Epidermal melanocyte (primary cell): ENCODE results near the gene RAB11FIP4.
"Not testable (repeated sequence)": the region's sequence is repeated elsewhere in the genome, so short reads cannot be mapped to it uniquely, and the experiment has no call there.

Experiments used
- DNase-seq: peaks from one replicate; pipeline ENCODE4 v3.0.0; 2011; ENCODE audit warnings: low spot score; ENCODE audit not compliant: insufficient read length

The RAB11FIP4 gene

GRCh38 chr17:31433091-31433790, 41.8 kb downstream of the RAB11FIP4 start:
- no peak for DNase-seq

- no peak for DNase-seq
These were observed 42.6 kb downstream of the RAB11FIP4 start for GRCh38 chr17:31433811-31434726.

- no peak for DNase-seq
These were observed 43.2 kb downstream of the RAB11FIP4 start for GRCh38 chr17:31434727-31435050.

GRCh38 chr17:31435581-31435980, 44.1 kb downstream of the RAB11FIP4 start:
- DNase-seq = no peak

GRCh38 chr17:31437720-31438400, 46.4 kb downstream of the RAB11FIP4 start:
- no peak for DNase-seq

- no peak for DNase-seq
These were observed 48.2 kb downstream of the RAB11FIP4 start for GRCh38 chr17:31439716-31440115.

GRCh38 chr17:31442276-31442675, 50.8 kb downstream of the RAB11FIP4 start:
- no peak for DNase-seq

GRCh38 chr17:31442856-31443255, 51.4 kb downstream of the RAB11FIP4 start:
- not testable (repeated sequence) for DNase-seq

- DNase-seq = no peak
These were observed 51.9 kb downstream of the RAB11FIP4 start for GRCh38 chr17:31443386-31443785.

- no peak for DNase-seq
These were observed 52.6 kb downstream of the RAB11FIP4 start for GRCh38 chr17:31444026-31444425.

GRCh38 chr17:31446195-31446967, 54.9 kb downstream of the RAB11FIP4 start:
- DNase-seq = no peak

GRCh38 chr17:31448467-31449077, 57.1 kb downstream of the RAB11FIP4 start:
- DNase-seq = no peak

GRCh38 chr17:31449111-31449510, 57.6 kb downstream of the RAB11FIP4 start:
- no peak for DNase-seq

GRCh38 chr17:31449746-31450145, 58.3 kb downstream of the RAB11FIP4 start:
- no peak for DNase-seq

- DNase-seq = no peak
These were observed 60.6 kb downstream of the RAB11FIP4 start for GRCh38 chr17:31452101-31452500.

GRCh38 chr17:31452561-31453110, 61.2 kb downstream of the RAB11FIP4 start:
- DNase-seq = no peak

- DNase-seq = no peak
These were observed 62.4 kb downstream of the RAB11FIP4 start for GRCh38 chr17:31453896-31454295.

- no peak for DNase-seq
These were observed 65.3 kb downstream of the RAB11FIP4 start for GRCh38 chr17:31456814-31457213.

GRCh38 chr17:31457391-31458234, 66.1 kb downstream of the RAB11FIP4 start:
- no peak for DNase-seq

GRCh38 chr17:31458829-31459228, 67.4 kb downstream of the RAB11FIP4 start:
- DNase-seq = no peak
